Adrenal gland (tissue), 12 donors: Measurements from ENCODE around the gene CASP2. TPM values are rescaled to one million over a fixed set of nuclear protein-coding genes. Genes with fewer than 3 reads are reported as not detected.

ENCODE experiments used
- DNase-seq, 7 donors: peaks; one replicate each; pipeline ENCODE4 v3.0.0-alpha.2; 2019 to 2020
- H3K27ac ChIP-seq, 5 donors: fragments of 200-600 bp; sonication (generic) in 4 of 5; 1 replicate in 3 of 5; 2 replicates in 2 of 5; pipeline versions ENCODE4 v1.5.1 to v1.8.0; 2016 to 2020; ENCODE audit warnings: mild to moderate bottlenecking in 1 of 5
- H3K27me3 ChIP-seq: fragments of 200-600 bp; 2 replicates; pipeline ENCODE4 v1.8.0; 2021
- H3K36me3 ChIP-seq, 2 donors: fragments of 200-600 bp; replicated peaks in 1 of 2; 1 replicate in 1 of 2; 2 replicates in 1 of 2; pipeline versions ENCODE4 v1.5.1 to v1.8.0; 2018 to 2022
- H3K4me1 ChIP-seq, 2 donors: fragments of 200-600 bp; replicated peaks in 1 of 2; 1 replicate in 1 of 2; 2 replicates in 1 of 2; pipeline versions ENCODE4 v1.5.1 to v1.8.0; 2018 to 2021
- H3K4me3 ChIP-seq, 4 donors: fragments of 200-600 bp; sonication (generic) in 3 of 4; one replicate each; pipeline ENCODE4 v1.5.1; 2016 to 2018
- H3K9me3 ChIP-seq, 3 donors: fragments of 200-600 bp; sonication (generic) in 1 of 3; replicated peaks in 1 of 3; 1 replicate in 2 of 3; 2 replicates in 1 of 3; pipeline versions ENCODE4 v1.5.1 to v1.8.0; 2016 to 2021
- POLR2A ChIP-seq, 2 donors: fragments of 450-650 bp; IDR thresholded peaks; one replicate each; pipeline ENCODE4 v1.6.1; 2017; ENCODE audit warnings: antibody characterized with exemption in 2 of 2, mild to moderate bottlenecking in 2 of 2, moderate library complexity in 1 of 2
- WGBS, 4 donors: extraction: QIAGEN DNeasy Blood & Tissue Kit in 2 of 4; methylation state at CpG; one replicate each; pipeline versions ENCODE4 v1.1.5 to v1.1.7; 2013 to 2017; 5-methylcytosine and 5-hydroxymethylcytosine counted together
- intact Hi-C, 2 donors: fragments of 100-400 bp; cut with DNase I; formaldehyde crosslinking; loops; one replicate each; pipeline versions ENCODE4 v1.14.1 to v1.15.0; 2022 to 2023
- polyA plus RNA-seq, 3 donors: library from polyadenylated mRNA; stranded (reverse); fragments of 200-250 nt in 2 of 3; fragments of 350-450 nt in 1 of 3; fragmentation: Illumina TruSeq in 1 of 3; extraction: RNeasy Lipid Tissue Mini Kit (QIAGEN cat#74804) in 1 of 3; gene quantifications; one replicate each; pipeline ENCODE4 v1.2.3, GENCODE V29; 2013 to 2014
- total RNA-seq, 9 donors: library from RNA; depleted of rRNA in 4 of 9; stranded (reverse); fragments of >200 nt in 4 of 9; fragments of 120-200 nt in 1 of 9; fragmentation: NEBNext Ultra II Directional in 1 of 9; extraction: Animal tissue kit (Norgen Biotek cat#: 25700) in 1 of 9; gene quantifications; one replicate each; pipeline versions ENCODE4 v1.1.0 to v1.2.4, GENCODE V29; 2013 to 2023
- TF ChIP-seq, protein P1 (sequence below), 6 experiments: fragments of 450-650 bp in 4 of 6; fragments of 200-600 bp in 2 of 6; sonication (generic) in 1 of 6; IDR thresholded peaks; 1 replicate in 5 of 6; 2 replicates in 1 of 6; pipeline versions ENCODE4 v1.5.1 to v1.8.0; 2016 to 2021; ENCODE audit warnings: antibody characterized with exemption in 6 of 6, mild to moderate bottlenecking in 2 of 6, moderate library complexity in 1 of 6
- donor health status: healthy with polysubstance abuse.
- donor health status: Bipolar disorder and iron deficiency.
- donor health status: DM: yes; HTN: yes; CAD: no.
- donor health status: DM: no; HTN: no; CAD: no.
- donor health status: DM: no; HTN: no; CAD: no.
- donor health status: DM: yes; HTN: yes; CAD: no.

Gene CASP2
- total and polyA plus RNA-seq, 12 donors, result 4.6 to 25.4 (median 13.1) TPM

DNA sequence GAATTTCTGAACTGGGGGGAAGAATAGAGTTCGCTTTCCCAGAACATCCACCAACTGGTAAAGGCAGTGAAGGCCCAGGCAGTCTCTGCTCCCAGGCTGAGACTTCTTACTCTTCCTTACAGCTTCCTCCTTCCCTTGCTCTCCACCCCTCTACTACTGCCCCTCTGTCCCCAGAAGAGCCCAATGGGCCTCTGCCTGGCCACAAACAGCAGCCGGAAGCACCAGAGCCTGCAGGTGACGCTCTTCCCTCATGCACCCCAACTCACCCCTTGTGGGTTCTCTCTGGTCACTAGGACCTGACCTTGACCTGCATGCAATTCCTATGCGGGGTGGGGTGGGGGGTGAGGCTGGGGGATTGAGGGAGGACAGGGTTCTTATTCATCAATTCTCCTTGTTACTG, 57.9 kb downstream of the CASP2 start:
- intact Hi-C loops, result no loop called here
- no peak for DNase-seq
- 64 to 79% (median 72%) methylated on average over 4 of the region's 4 CpGs for WGBS, 4 donors
- Histone ChIP-seq H3K27me3 (no peaks in the 10 kb centered on the region), H3K9me3 (no peaks in the 10 kb centered on the region), H3K27ac (no peak overlapping the region), H3K4me1 (peaks cover 0 to 5% of the 10 kb centered on the region in 2 donors), H3K4me3 (no peak overlapping the region), H3K36me3 (no peaks in the 10 kb centered on the region)
- TF ChIP-seq, protein P1, sequence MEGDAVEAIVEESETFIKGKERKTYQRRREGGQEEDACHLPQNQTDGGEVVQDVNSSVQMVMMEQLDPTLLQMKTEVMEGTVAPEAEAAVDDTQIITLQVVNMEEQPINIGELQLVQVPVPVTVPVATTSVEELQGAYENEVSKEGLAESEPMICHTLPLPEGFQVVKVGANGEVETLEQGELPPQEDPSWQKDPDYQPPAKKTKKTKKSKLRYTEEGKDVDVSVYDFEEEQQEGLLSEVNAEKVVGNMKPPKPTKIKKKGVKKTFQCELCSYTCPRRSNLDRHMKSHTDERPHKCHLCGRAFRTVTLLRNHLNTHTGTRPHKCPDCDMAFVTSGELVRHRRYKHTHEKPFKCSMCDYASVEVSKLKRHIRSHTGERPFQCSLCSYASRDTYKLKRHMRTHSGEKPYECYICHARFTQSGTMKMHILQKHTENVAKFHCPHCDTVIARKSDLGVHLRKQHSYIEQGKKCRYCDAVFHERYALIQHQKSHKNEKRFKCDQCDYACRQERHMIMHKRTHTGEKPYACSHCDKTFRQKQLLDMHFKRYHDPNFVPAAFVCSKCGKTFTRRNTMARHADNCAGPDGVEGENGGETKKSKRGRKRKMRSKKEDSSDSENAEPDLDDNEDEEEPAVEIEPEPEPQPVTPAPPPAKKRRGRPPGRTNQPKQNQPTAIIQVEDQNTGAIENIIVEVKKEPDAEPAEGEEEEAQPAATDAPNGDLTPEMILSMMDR (IDR thresholded peaks at IDR 0.05), result no peak
- no peak for TF ChIP-seq POLR2A (IDR thresholded peaks at IDR 0.05)

DNA sequence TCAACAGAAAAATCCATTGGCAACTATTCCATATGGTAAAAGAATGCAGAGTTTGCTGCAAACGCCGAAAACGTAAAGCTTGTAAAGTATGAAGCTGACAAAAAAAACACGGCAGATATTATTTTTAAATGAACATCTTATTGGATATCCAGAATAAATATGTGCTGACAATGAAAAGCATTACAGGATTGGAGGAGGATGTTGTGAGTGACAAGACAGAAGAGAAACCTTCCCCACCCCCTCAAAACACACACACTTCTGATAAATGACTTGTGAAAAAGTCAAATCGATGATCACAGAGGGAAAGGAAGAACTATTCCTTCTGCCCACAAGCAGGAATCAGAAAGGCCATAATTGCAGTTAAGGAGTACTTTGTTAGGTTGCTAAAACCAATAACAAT, 59.8 kb downstream of the CASP2 start:
- H3K27ac ChIP-seq, result no peak overlapping the region
- no peak for DNase-seq
- H3K4me1 ChIP-seq, result peaks cover 0 to 5% of the 10 kb centered on the region in 2 donors
- H3K36me3 ChIP-seq, result no peaks in the 10 kb centered on the region
- TF ChIP-seq, protein P1 (IDR thresholded peaks at IDR 0.05), result no peak
- TF ChIP-seq POLR2A (IDR thresholded peaks at IDR 0.05), result no peak
- intact Hi-C loops, result no loop called here
- no peak overlapping the region for H3K4me3 ChIP-seq
- H3K9me3 ChIP-seq, result no peaks in the 10 kb centered on the region
- no peaks in the 10 kb centered on the region for H3K27me3 ChIP-seq
- 57 to 70% (median 66%) methylated on average over 5 of the region's 5 CpGs for whole genome bisulfite sequencing, 4 donors

DNA sequence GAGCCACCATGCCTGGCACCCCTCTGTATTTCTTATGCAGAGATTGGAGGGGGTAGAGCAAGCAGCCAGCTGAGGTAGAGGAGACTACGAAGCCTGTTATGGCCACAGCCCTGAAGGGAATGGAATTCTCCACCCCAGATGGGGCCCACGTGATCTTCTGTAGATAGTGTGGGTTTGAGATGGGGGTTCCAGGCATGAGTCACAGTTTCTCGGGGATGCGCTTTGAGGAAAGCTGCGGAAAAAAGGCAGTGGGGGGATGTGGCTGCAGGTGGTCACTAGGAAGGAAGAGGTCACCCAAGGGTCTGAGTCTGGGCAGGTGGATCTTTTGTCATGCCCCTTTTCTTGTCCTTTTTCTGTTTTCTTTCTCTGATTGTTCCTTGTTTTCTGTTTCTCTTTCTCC, 62.9 kb downstream of the CASP2 start:
- Histone ChIP-seq H3K27ac (no peak overlapping the region), H3K9me3 (no peaks in the 10 kb centered on the region), H3K4me3 (no peak overlapping the region), H3K27me3 (no peaks in the 10 kb centered on the region), H3K36me3 (no peaks in the 10 kb centered on the region), H3K4me1 (no peaks in the 10 kb centered on the region)
- intact Hi-C loops, result no loop called here
- no peak for DNase-seq
- TF ChIP-seq POLR2A (IDR thresholded peaks at IDR 0.05), result no peak
- TF ChIP-seq, protein P1 (IDR thresholded peaks at IDR 0.05), result no peak
- 76 to 79% (median 77%) methylated on average over 5 of the region's 5 CpGs for WGBS, 4 donors

DNA sequence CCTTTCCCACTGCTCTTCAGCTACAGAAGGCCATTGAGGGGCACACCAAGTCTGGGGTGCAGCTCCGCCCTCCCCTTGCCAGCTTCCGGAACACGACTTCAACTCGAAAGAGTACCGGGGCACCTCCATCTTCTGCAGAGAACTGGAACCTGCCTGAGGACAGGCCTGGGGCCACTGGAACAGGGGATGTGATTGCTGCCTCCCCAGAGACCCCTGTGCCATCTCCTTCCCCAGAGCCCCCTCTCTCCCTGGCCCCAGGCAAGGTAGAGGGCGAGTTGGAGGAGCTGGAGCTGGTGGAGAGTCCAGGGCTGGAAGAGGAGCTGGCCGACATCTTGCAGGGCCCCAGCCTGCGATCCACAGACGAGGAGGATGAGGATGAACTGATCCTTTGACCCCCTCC, 63.4 kb downstream of the CASP2 start:
- no peaks in the 10 kb centered on the region for H3K36me3 ChIP-seq
- no peaks in the 10 kb centered on the region for H3K4me1 ChIP-seq
- no peaks in the 10 kb centered on the region for H3K9me3 ChIP-seq
- 86 to 95% (median 87%) methylated on average over 5 to 9 of the region's 9 CpGs for WGBS, 4 donors
- H3K27ac ChIP-seq, result no peak overlapping the region
- no peak overlapping the region for H3K4me3 ChIP-seq
- intact Hi-C loops, result no loop called here
- no peaks in the 10 kb centered on the region for H3K27me3 ChIP-seq
- TF ChIP-seq, protein P1 (IDR thresholded peaks at IDR 0.05), result no peak
- TF ChIP-seq POLR2A (IDR thresholded peaks at IDR 0.05), result no peak
- DNase-seq, result no peak
